Limb (tissue), 2 donors: ENCODE data around the gene FOXL2NB.

Experiments
- DNase-seq, 2 donors: peaks; one replicate each; pipeline ENCODE4 v3.0.0-alpha.2; 2016; ENCODE audit errors: extremely low spot score in 2 of 2

The FOXL2NB gene

GRCh38 chr3:138995706-138996105, 48.7 kb downstream of the FOXL2NB start:
- DNase-seq: no peak
